Adrenal gland (tissue), 5 donors: Measurements from ENCODE around the gene PLCB1.

ENCODE experiments used
- CTCF ChIP-seq, 6 experiments: fragments of 450-650 bp in 4 of 6; fragments of 200-600 bp in 2 of 6; sonication (generic) in 1 of 6; IDR thresholded peaks; 1 replicate in 5 of 6; 2 replicates in 1 of 6; pipeline versions ENCODE4 v1.5.1 to v1.8.0; 2016 to 2021; ENCODE audit warnings: antibody characterized with exemption in 6 of 6, mild to moderate bottlenecking in 2 of 6, moderate library complexity in 1 of 6
- POLR2A ChIP-seq, 2 donors: fragments of 450-650 bp; IDR thresholded peaks; one replicate each; pipeline ENCODE4 v1.6.1; 2017; ENCODE audit warnings: antibody characterized with exemption in 2 of 2, mild to moderate bottlenecking in 2 of 2, moderate library complexity in 1 of 2
- donor health status: DM: no; HTN: no; CAD: no.

- TF ChIP-seq CTCF (IDR thresholded peaks at IDR 0.05) (no peak), POLR2A (IDR thresholded peaks at IDR 0.05) (no peak)
These were observed 10.4 kb upstream of the PLCB1 start for GRCh38 chr20:8121666-8122065.
